HG02943 (cell line): ENCODE data around the gene ZMIZ2.
"Not testable (repeated sequence)": the region's sequence is repeated elsewhere in the genome, so short reads cannot be mapped to it uniquely, and the experiment has no call there.

Experiments used
- ATAC-seq: cut with Tn5 transposase; IDR thresholded peaks from one replicate; pipeline ENCODE4 v1.9.1; 2021; ENCODE audit warnings: mild to moderate bottlenecking, low read depth, moderate library complexity; ENCODE audit not compliant: unreplicated experiment

The ZMIZ2 gene

DNA sequence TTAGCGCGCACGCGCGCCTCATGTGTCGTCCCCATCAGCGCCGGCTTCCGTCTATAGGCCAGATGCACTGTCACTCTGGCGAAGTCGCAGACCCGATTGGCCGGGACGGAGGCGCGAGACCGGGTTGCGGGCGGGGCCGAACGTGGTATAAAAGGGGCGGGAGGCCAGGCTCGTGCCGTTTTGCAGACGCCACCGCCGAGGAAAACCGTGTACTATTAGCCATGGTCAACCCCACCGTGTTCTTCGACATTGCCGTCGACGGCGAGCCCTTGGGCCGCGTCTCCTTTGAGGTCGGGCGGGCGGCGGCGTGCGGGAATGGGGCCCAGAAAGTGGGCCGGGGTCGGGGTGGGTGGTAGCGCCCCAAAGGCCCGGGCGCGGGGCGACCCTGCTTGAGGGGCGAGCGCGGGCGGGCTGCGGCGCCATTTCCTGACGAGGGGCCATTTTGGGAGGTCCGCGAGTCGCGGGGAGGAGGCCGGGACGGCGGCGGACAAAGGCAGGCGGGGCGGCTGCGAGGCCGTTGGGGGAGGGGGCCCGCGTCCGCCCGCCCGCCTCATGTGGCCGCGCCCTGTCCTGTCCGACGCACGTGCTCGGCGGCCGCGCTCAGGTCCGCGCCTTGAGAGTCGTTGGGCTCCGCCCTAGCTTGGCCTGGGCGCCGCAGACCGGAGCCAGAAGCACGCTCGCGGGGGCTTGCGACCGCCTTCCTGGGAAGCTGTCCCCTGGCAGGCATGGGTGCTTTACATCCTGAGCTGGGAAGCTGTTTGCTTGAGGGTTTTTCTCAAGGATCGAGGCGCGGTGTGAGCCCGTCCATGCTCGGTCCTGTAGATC is 48.1 kb downstream of the ZMIZ2 start, which contains the start of gene PPIA:
TSS of gene PPIA (plus strand) at position 178 of the 825 bp plus-strand sequence. CDS start at position 222, 44 bp downstream.
- peak; percentile 85 for ATAC-seq

DNA sequence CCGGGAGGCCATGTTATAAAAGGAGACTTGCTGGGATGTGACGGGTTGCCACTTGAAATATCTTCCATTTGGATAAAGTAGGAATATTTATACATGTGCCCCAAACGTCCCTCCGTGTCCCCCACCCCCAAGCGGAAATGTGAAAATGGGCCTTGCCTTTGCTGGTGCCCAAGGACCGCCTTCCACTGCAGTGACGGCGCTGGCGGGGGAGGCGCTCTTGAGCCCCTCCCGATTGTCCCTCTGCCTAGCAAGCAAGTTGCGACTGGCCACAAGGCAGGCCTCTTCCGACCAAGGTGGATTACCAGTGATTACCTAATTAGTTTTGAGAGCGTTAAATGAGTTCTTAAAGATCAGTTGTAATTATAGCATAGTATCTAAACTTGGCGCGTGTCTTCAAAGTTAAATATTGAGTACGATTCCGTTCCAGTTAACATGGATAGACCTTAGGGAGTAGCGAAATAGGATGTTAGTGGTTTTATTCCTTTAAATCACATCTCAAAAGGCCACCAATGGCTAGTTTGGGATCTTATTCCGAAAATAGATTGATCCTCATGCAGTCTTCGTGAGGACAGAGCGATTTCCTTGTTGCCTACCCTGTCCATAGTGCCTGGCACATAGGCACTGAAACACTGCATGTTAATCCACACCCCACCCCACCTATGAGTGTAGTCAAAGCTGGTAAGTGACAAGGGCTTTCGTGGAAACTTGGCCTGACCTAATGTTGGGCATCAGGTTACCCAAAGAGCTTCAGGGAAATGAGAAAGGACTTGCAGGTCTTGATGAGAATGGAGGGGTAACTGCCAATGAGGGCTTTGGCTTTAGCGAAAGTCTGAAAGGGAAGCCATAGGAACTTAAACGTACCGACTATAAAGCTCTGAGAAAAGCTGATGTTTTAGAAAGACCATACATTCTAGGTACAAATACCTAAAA is 48.9 kb downstream of the ZMIZ2 start:
- peak; percentile 48 for ATAC-seq

DNA sequence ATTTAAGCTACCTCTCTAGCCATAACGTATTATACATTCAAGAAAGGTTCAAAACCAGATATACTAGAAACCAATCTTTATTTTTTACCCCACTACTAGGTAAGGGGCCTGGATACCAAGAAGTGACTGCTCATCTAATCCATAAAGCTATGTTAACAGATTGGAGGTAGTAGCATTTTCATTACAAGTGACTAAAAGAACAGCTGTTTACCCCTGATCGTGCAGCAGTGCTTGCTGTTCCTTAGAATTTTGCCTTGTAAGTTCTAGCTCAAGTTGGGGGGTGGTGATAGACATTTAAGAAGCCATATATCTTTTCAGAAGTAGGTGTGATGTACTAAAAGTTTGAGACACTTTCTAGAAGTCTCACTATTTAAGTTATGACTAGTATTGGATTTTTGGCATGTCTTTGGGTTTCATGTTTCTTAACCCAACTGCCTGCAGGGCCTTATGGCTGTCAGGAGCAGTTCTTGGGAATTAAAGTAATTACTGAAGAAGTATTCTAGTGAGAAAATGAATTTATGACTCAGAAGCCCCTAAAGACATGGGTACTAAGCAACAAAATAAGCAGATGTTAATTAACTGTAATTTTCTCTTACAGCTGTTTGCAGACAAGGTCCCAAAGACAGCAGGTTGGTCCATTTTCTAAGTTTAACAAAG is 50.1 kb downstream of the ZMIZ2 start:
- ATAC-seq: no peak

DNA sequence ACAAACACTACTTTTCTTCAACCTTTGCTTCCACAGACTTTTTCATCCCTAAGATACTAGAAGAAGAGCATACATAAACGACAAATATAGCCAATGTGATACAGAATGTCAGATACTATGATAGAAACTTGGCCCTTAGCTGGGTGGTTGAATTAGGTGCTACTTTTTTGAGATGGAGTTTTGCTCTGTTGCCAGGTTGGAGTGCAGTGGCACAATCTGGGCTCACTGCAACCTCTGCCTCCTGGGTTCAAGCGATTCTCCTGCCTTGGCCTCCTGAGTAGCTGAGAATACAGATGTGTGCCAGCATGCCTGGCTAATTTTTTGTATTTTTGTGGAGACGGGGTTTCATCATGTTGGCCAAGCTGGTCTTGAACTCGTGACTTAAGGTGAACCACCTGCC is 51.3 kb downstream of the ZMIZ2 start:
- no peak for ATAC-seq

DNA sequence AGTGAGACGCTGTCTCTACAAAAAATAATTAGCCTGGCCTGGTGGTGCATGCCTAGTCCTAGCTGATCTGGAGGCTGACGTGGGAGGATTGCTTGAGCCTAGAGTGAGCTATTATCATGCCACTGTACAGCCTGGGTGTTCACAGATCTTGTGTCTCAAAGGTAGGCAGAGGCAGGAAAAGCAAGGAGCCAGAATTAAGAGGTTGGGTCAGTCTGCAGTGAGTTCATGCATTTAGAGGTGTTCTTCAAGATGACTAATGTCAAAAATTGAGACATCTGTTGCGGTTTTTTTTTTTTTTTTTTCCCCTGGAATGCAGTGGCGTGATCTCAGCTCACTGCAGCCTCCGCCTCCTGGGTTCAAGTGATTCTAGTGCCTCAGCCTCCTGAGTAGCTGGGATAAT is 53.2 kb downstream of the ZMIZ2 start:
- no peak for ATAC-seq

DNA sequence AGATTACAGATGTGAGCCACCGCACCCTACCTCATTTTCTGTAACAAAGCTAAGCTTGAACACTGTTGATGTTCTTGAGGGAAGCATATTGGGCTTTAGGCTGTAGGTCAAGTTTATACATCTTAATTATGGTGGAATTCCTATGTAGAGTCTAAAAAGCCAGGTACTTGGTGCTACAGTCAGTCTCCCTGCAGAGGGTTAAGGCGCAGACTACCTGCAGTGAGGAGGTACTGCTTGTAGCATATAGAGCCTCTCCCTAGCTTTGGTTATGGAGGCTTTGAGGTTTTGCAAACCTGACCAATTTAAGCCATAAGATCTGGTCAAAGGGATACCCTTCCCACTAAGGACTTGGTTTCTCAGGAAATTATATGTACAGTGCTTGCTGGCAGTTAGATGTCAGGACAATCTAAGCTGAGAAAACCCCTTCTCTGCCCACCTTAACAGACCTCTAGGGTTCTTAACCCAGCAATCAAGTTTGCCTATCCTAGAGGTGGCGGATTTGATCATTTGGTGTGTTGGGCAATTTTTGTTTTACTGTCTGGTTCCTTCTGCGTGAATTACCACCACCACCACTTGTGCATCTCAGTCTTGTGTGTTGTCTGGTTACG is 53.9 kb downstream of the ZMIZ2 start:
- ATAC-seq: no peak

DNA sequence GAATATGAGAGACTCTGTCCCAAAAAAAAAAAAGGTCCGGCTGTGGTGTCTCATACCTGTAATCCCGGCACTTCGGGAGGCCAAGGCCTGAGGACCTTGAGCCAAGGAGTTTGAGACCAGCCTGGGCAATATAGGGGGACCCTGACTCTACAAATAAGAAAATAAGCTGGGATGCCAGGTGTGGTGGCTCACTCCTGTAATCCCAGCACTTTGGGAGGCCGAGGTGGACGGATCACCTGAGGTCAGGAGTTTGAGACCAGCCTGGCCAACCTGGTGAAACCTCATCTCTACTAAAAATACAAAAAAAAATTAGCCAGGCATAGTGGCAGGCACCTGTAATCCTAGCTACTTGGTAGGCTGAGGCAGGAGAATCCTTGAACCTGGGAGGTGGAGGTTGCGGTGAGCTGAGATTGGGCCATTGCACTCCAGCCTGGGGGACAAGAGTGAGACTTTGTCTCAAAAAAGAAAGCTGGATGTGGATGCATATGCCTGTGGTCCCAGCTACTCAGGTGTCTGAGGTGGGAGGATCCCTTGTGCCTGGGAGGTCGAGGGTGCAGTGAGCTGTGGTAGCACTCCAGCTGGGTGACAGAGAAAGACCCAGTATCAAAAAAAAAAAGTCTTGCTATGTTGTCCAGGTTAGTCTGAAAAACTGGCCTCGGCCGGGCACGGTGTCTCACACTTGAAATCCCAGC is 55.3 kb downstream of the ZMIZ2 start:
- ATAC-seq: not testable (repeated sequence)

DNA sequence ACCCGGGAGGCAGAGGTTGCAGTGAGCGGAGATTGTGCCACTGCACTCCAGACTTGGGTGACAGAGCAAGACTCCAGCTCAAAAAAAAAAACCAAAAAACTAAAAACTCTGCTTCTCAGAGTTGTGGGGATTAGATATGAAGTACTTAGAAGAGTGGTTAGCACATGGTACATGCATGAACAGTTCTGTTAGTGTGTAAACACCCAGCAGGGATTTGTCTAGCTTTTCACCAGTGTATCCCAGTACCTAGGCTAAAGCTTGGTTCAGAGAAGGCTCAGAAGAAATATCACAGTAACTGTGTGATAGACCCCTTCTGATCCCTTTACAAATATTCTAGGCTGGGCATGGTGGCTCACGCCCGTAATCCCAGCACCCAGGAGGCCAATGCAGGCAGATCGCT is 57.3 kb downstream of the ZMIZ2 start:
- ATAC-seq: no peak

DNA sequence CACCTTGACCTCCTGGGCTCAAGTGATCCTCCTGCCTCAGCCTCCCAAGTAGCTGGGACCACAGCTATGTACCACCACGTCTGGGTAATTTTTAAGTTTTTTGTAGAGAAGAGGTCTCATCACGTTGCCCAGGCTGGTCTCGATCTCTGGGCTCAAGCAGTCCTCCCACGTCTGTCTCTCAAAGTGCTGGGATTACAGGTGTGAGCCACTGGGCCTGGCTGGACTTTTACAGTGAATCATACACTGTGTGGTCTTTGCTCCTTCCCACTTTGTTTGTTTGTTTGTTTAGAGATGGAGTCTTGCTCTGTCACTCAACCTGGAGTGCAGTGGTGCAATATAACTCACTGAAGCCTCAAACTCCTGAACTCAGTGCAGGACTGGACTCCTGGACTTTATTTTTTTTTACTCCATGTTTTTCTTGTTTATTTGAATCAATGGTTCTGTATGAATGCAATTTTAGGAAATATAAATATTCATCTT is 60.3 kb downstream of the ZMIZ2 start:
- no peak for ATAC-seq

DNA sequence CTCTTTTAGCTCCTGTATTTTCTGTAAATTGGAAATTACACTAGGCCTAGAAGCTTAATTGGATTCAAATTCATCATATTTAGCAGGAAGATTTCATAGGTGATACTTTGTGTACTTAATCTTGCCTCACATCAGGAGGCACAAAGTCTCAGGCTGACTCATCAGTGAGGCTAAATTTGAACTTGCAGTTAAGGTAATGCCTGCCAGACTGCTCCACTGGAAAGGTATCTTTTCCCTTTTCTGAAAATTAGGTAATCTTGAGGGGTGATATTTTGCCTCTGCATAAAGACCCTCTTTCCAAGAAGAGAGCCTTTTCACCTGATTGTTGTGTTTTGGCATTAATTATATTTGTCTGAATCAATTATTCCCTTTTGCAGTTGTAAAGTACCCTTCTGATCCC is 62.4 kb downstream of the ZMIZ2 start:
- ATAC-seq: no peak

DNA sequence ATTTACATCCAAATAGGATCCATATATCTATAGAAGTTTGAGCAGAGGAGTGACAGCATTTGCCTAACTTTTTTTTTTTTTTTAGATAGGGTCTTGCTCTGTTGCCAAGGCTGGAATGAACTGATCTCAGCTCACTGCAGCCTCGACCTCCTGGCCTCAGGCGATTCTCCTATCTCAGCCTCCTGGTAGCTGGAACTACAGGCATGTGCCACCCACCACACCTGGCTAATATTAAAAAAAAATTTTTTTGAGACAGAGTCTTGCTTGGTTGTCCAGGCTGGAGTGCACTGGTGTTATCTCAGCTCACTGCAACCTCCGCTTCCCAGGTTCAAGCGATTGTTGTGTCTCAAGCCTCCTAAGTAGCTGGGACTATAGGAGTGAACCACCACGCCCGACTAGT is 62.9 kb downstream of the ZMIZ2 start:
- no peak for ATAC-seq

DNA sequence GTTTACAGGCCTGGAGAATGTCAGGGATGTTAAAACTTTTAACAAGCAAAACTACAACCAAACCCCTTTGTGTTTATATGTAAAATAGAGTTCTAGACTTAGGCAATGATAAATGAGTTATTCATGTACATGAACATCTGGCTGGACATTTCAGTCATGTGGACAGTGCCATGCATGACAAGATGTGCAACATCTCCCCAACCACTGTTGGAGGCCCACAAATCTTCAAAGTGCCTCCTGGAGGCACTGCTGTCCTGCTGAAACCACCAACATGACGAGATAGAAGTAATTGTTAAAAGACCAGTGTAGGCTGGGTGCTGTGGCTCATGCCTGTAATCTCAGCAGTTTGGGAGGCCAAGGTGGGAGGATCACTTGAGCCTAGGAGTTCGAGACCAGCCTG is 66.3 kb downstream of the ZMIZ2 start:
- ATAC-seq: no peak

DNA sequence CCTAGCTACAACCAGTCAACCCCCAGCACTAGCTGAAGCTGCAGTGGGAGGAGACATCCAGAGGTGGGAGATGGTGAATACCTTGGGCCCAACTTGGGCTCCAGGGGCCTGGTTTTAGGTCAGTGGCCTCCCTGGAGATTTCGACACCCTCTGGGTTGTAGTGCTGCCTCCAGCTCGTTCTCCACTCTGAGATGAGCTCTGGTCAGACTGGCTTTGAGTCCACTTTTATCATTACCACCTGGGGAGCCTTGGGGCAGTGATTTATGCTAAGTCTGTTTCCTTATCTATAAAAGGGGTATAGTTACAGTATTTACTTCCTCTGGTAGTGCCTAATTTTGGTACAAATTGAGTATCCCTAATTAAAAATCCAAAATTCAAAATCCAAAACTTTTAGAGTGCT is 70.6 kb downstream of the ZMIZ2 start:
- ATAC-seq: no peak
